ENCODE data around the gene SLIT3.

DNA sequence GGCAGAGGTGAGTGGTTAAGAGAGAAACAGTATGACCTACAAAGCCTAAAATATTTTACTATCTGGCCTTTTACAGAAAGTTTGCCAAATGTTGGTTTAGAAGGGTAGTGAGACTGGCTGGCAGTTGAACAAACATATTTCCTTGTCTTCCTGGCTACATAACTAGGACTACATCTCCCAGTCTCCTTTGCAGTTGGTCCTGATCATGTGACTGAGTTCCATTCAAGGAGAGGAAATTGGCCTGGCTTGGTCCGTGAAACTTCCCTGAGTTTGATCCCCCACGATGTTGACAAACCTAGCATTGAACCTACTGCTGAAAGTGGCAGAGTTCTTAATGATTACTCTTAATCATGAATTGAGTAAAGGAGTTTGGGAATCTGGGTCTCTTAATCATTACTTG, 280.8 kb downstream of the SLIT3 start:
- TF ChIP-seq POLR2A (IDR thresholded peaks at IDR 0.05; ENCODE audit: borderline replicate concordance, extremely low read depth, insufficient read depth, insufficient read length) (no peak), EZH2phosphoT487 (IDR thresholded peaks at IDR 0.05; ENCODE audit: borderline replicate concordance) (no peak), SIN3A (IDR thresholded peaks at IDR 0.05; ENCODE audit: low read depth) (no peak), REST (IDR thresholded peaks at IDR 0.05; ENCODE audit: low read depth) (no peak), MAX (IDR thresholded peaks at IDR 0.05) (no peak), POLR2AphosphoS5 (IDR thresholded peaks at IDR 0.05; ENCODE audit: low read depth, low read length) (no peak), EZH2 (IDR thresholded peaks at IDR 0.05) (no peak)
- TF ChIP-seq, protein P1, sequence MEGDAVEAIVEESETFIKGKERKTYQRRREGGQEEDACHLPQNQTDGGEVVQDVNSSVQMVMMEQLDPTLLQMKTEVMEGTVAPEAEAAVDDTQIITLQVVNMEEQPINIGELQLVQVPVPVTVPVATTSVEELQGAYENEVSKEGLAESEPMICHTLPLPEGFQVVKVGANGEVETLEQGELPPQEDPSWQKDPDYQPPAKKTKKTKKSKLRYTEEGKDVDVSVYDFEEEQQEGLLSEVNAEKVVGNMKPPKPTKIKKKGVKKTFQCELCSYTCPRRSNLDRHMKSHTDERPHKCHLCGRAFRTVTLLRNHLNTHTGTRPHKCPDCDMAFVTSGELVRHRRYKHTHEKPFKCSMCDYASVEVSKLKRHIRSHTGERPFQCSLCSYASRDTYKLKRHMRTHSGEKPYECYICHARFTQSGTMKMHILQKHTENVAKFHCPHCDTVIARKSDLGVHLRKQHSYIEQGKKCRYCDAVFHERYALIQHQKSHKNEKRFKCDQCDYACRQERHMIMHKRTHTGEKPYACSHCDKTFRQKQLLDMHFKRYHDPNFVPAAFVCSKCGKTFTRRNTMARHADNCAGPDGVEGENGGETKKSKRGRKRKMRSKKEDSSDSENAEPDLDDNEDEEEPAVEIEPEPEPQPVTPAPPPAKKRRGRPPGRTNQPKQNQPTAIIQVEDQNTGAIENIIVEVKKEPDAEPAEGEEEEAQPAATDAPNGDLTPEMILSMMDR (IDR thresholded peaks at IDR 0.05 in 2 of 3, conservative IDR thresholded peaks at IDR 0.05 in 1 of 3; ENCODE audit: borderline replicate concordance in 1 of 3, insufficient read depth in 1 of 3, low read depth in 2 of 3, low read length in 2 of 3): no peak

Measured in HCT116 (cell line).